OCI-LY3 (cell line): ENCODE data around the gene SMURF1.

Source experiments
- H2AFZ ChIP-seq: fragments of 200-600, 300-600 bp; shearing (Covaris generic); 2 replicates; pipeline ENCODE4 v1.6.0; 2014; ENCODE audit warnings: antibody characterized with exemption, low read depth, low read length
- H3K27ac ChIP-seq: fragments of 200-600, 300-600 bp; sonication (generic); 2 replicates; pipeline ENCODE4 v1.5.1; 2014; ENCODE audit warnings: mild to moderate bottlenecking, low read length, moderate library complexity, mixed read lengths
- H3K27me3 ChIP-seq: fragments of 200-600, 300-600 bp; sonication (generic); 2 replicates; pipeline ENCODE4 v1.6.1; 2014; ENCODE audit warnings: low read depth, low read length, mixed read lengths
- H3K36me3 ChIP-seq: fragments of 200-600, 300-600 bp; sonication (generic); replicated peaks from 2 replicates; pipeline ENCODE3; 2014; ENCODE audit warnings: low read depth, low read length, mixed read lengths
- H3K4me1 ChIP-seq: fragments of 300-600, 200-600 bp; sonication (generic); 2 replicates; pipeline ENCODE4 v1.6.1; 2014; ENCODE audit warnings: low read length, mixed read lengths
- H3K4me2 ChIP-seq: fragments of 200-600, 300-600 bp; sonication (generic); 2 replicates; pipeline ENCODE4 v1.6.1; 2014; ENCODE audit warnings: low read length, mixed read lengths
- H3K4me3 ChIP-seq: fragments of 300-600, 200-600 bp; sonication (generic); 2 replicates; pipeline ENCODE4 v1.5.1; 2014; ENCODE audit warnings: antibody characterized with exemption, mild to moderate bottlenecking, low read length, moderate library complexity
- H3K79me2 ChIP-seq: fragments of 300-600, 200-600 bp; shearing (Covaris generic); 2 replicates; pipeline ENCODE4 v1.6.1; 2014; ENCODE audit warnings: mild to moderate bottlenecking, low read length, mixed read lengths
- H3K9ac ChIP-seq: fragments of 300-600, 200-600 bp; shearing (Covaris generic); 2 replicates; pipeline ENCODE4 v1.6.0; 2014; ENCODE audit warnings: mild to moderate bottlenecking, low read length, moderate library complexity
- H3K9me3 ChIP-seq: fragments of 200-600, 300-600 bp; shearing (Covaris generic); 2 replicates; pipeline ENCODE4 v1.6.1; 2014; ENCODE audit warnings: low read length, mixed read lengths; ENCODE audit not compliant: insufficient read depth
- H4K20me1 ChIP-seq: fragments of 200-600, 300-600 bp; sonication (generic); 2 replicates; pipeline ENCODE4 v1.6.1; 2016; ENCODE audit warnings: low read length, mixed read lengths; ENCODE audit not compliant: insufficient read depth
- EZH2phosphoT487 ChIP-seq: fragments of 200-600 bp; shearing (Covaris generic); IDR thresholded peaks from 2 replicates; pipeline ENCODE4 v1.6.1; 2018; ENCODE audit warnings: antibody characterized with exemption, mixed run types, low read depth
- TF ChIP-seq, protein P1 (sequence below): fragments of 200-600, 300-600 bp; sonication (generic); IDR thresholded peaks from 2 replicates; pipeline ENCODE4 v1.5.1; 2014; ENCODE audit warnings: antibody characterized with exemption, low read length, low read depth

The SMURF1 gene

DNA sequence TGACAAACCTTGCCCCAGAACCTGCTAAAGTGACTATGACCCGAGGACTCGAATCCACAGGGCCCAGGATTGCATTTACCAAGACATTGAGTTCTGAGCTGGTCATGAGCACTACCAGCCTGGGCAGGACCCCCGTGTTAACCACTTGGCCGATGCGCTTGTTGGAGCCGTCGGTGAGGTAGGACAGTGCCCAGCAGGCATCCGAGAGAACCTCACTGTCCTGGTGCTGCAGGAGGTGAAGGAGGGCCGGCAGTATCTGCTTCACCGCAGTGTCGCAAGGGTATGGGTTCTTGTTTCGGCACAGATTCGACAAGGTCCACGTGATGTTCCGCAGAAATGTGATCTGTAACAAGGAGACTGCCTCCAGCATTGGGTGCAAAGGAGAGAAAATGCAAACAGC, 44.3 kb upstream of the SMURF1 start:
- Histone ChIP-seq H3K4me2 (no peak overlapping the region), H4K20me1 (no peaks in the 10 kb centered on the region), H3K27me3 (peaks cover 5% of the 10 kb centered on the region; the same call in 1 of the 2 replicates), H3K9me3 (no peaks in the 10 kb centered on the region), H3K4me3 (no peak overlapping the region), H3K4me1 (peaks cover 4% of the 10 kb centered on the region; the same call in 1 of the 2 replicates), H2AFZ (no peak overlapping the region), H3K79me2 (no peaks in the 10 kb centered on the region), H3K27ac (no peak overlapping the region), H3K36me3 (no peaks in the 10 kb centered on the region), H3K9ac (no peak overlapping the region)
- TF ChIP-seq, protein P1, sequence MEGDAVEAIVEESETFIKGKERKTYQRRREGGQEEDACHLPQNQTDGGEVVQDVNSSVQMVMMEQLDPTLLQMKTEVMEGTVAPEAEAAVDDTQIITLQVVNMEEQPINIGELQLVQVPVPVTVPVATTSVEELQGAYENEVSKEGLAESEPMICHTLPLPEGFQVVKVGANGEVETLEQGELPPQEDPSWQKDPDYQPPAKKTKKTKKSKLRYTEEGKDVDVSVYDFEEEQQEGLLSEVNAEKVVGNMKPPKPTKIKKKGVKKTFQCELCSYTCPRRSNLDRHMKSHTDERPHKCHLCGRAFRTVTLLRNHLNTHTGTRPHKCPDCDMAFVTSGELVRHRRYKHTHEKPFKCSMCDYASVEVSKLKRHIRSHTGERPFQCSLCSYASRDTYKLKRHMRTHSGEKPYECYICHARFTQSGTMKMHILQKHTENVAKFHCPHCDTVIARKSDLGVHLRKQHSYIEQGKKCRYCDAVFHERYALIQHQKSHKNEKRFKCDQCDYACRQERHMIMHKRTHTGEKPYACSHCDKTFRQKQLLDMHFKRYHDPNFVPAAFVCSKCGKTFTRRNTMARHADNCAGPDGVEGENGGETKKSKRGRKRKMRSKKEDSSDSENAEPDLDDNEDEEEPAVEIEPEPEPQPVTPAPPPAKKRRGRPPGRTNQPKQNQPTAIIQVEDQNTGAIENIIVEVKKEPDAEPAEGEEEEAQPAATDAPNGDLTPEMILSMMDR: no peak
- TF ChIP-seq EZH2phosphoT487: no peak

GRCh38 chr7:99184532-99185218, 40.8 kb upstream of the SMURF1 start:
- H3K9ac ChIP-seq: no peak overlapping the region
- no peak overlapping the region for H3K27ac ChIP-seq
- H3K36me3 ChIP-seq: no peaks in the 10 kb centered on the region
- H3K4me1 ChIP-seq: no peaks in the 10 kb centered on the region
- H3K27me3 ChIP-seq: peaks cover 7% of the 10 kb centered on the region; the same call in 1 of the 2 replicates
- H4K20me1 ChIP-seq: no peaks in the 10 kb centered on the region
- no peak for TF ChIP-seq EZH2phosphoT487
- TF ChIP-seq, protein P1: no peak
- H2AFZ ChIP-seq: no peak overlapping the region
- no peak overlapping the region for H3K4me3 ChIP-seq
- no peak overlapping the region for H3K4me2 ChIP-seq
- H3K79me2 ChIP-seq: no peaks in the 10 kb centered on the region
- H3K9me3 ChIP-seq: no peaks in the 10 kb centered on the region

- no peaks in the 10 kb centered on the region for H4K20me1 ChIP-seq
- H3K27me3 ChIP-seq: peaks cover 7% of the 10 kb centered on the region; the same call in 1 of the 2 replicates
- no peak for TF ChIP-seq EZH2phosphoT487
- no peak overlapping the region for H2AFZ ChIP-seq
- H3K4me1 ChIP-seq: no peaks in the 10 kb centered on the region
- H3K4me3 ChIP-seq: no peak overlapping the region
- no peaks in the 10 kb centered on the region for H3K36me3 ChIP-seq
- H3K79me2 ChIP-seq: no peaks in the 10 kb centered on the region
- H3K4me2 ChIP-seq: no peak overlapping the region
- no peak overlapping the region for H3K27ac ChIP-seq
- no peak overlapping the region for H3K9ac ChIP-seq
- H3K9me3 ChIP-seq: no peaks in the 10 kb centered on the region
Measured at GRCh38 chr7:99180067-99180650, 36.3 kb upstream of the SMURF1 start.

DNA sequence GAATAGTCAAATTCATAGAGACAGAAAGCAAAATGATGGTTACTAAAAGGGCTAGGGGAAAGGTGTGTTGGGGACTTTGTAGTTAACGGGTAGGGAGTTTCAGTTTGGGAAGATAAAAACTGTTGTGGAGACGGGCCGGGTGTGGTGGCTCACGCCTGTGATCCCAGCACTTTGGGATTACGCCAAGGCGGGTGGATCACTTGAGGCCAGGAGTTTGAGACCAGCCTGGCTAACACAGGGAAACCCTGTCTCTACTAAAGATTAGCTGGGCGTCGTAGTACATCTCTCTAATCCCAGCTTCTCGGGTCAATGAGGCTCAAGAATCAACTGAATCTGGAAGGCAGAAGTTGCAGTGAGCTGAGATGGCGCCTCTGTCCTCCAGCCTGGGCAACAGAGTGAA, 33.3 kb upstream of the SMURF1 start:
- TF ChIP-seq, protein P1: no peak
- no peak for TF ChIP-seq EZH2phosphoT487
- Histone ChIP-seq H3K4me1 (no peaks in the 10 kb centered on the region), H3K4me3 (no peak overlapping the region), H4K20me1 (no peaks in the 10 kb centered on the region), H3K4me2 (no peak overlapping the region), H3K9ac (no peak overlapping the region), H2AFZ (no peak overlapping the region), H3K27ac (no peak overlapping the region), H3K27me3 (peaks cover 23% of the 10 kb centered on the region; the same call in 1 of the 2 replicates), H3K36me3 (no peaks in the 10 kb centered on the region), H3K9me3 (no peaks in the 10 kb centered on the region), H3K79me2 (no peaks in the 10 kb centered on the region)
